Uterus (tissue), 4 donors: Measurements from ENCODE around the gene USP9X. TPM values are rescaled to one million over a fixed set of nuclear protein-coding genes. Genes with fewer than 3 reads are reported as not detected.

Experiments
- DNase-seq, 2 donors: peaks; one replicate each; pipeline ENCODE4 v3.0.0-alpha.2; 2019 to 2020
- H3K27ac ChIP-seq, 2 donors: fragments of 200-600 bp; sonication (generic); 1 replicate in 1 of 2; 2 replicates in 1 of 2; pipeline ENCODE4 v1.5.1; 2016 to 2018
- H3K27me3 ChIP-seq, 2 donors: fragments of 200-600 bp; sonication (generic); one replicate each; pipeline ENCODE4 v1.5.1; 2018 to 2019; ENCODE audit warnings: control low read depth in 1 of 2
- H3K36me3 ChIP-seq, 2 donors: fragments of 200-600 bp; sonication (generic); one replicate each; pipeline ENCODE4 v1.5.1; 2019; ENCODE audit warnings: control low read depth in 1 of 2
- H3K4me1 ChIP-seq, 2 donors: fragments of 200-600 bp; sonication (generic); one replicate each; pipeline ENCODE4 v1.5.1; 2018 to 2019; ENCODE audit warnings: control low read depth in 1 of 2
- H3K4me3 ChIP-seq, 2 donors: fragments of 200-600 bp; sonication (generic); 1 replicate in 1 of 2; 2 replicates in 1 of 2; pipeline ENCODE4 v1.5.1; 2018 to 2019; ENCODE audit warnings: mild to moderate bottlenecking in 1 of 2
- H3K9me3 ChIP-seq, 2 donors: fragments of 200-600 bp; sonication (generic); one replicate each; pipeline ENCODE4 v1.5.1; 2019; ENCODE audit warnings: control low read depth in 1 of 2
- POLR2A ChIP-seq, 2 donors: fragments of 450-650 bp; IDR thresholded peaks; one replicate each; pipeline ENCODE4 v1.6.1; 2016; ENCODE audit warnings: antibody characterized with exemption in 2 of 2, mild to moderate bottlenecking in 1 of 2, moderate library complexity in 1 of 2
- intact Hi-C: fragments of 100-400 bp; cut with DNase I; formaldehyde crosslinking; loops from one replicate; pipeline ENCODE4 v1.15.1; 2023; ENCODE audit warnings: low total_unique reads
- total RNA-seq, 4 donors: library from RNA; depleted of rRNA in 3 of 4; stranded (reverse); fragments of >200 nt in 3 of 4; gene quantifications; one replicate each; pipeline versions ENCODE4 v1.1.0 to v1.2.4, GENCODE V29; 2014 to 2023
- TF ChIP-seq, protein P1 (sequence below), 4 experiments: fragments of 200-600 bp in 2 of 4; fragments of 450-650 bp in 2 of 4; sonication (generic) in 2 of 4; IDR thresholded peaks; one replicate each; pipeline ENCODE4 v1.5.1; 2016 to 2019; ENCODE audit warnings: antibody characterized with exemption in 4 of 4, mild to moderate bottlenecking in 2 of 4, moderate library complexity in 1 of 4
- donor health status: DM: yes; HTN: yes; CAD: no.

USP9X gene, protein sequence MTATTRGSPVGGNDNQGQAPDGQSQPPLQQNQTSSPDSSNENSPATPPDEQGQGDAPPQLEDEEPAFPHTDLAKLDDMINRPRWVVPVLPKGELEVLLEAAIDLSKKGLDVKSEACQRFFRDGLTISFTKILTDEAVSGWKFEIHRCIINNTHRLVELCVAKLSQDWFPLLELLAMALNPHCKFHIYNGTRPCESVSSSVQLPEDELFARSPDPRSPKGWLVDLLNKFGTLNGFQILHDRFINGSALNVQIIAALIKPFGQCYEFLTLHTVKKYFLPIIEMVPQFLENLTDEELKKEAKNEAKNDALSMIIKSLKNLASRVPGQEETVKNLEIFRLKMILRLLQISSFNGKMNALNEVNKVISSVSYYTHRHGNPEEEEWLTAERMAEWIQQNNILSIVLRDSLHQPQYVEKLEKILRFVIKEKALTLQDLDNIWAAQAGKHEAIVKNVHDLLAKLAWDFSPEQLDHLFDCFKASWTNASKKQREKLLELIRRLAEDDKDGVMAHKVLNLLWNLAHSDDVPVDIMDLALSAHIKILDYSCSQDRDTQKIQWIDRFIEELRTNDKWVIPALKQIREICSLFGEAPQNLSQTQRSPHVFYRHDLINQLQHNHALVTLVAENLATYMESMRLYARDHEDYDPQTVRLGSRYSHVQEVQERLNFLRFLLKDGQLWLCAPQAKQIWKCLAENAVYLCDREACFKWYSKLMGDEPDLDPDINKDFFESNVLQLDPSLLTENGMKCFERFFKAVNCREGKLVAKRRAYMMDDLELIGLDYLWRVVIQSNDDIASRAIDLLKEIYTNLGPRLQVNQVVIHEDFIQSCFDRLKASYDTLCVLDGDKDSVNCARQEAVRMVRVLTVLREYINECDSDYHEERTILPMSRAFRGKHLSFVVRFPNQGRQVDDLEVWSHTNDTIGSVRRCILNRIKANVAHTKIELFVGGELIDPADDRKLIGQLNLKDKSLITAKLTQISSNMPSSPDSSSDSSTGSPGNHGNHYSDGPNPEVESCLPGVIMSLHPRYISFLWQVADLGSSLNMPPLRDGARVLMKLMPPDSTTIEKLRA (N-terminal part only)
- 100 to 1,000 TPM in 2 of 4 donors, 10 to 100 TPM in 2; 32.1 to 167 (median 78.7) TPM for total RNA-seq

DNA sequence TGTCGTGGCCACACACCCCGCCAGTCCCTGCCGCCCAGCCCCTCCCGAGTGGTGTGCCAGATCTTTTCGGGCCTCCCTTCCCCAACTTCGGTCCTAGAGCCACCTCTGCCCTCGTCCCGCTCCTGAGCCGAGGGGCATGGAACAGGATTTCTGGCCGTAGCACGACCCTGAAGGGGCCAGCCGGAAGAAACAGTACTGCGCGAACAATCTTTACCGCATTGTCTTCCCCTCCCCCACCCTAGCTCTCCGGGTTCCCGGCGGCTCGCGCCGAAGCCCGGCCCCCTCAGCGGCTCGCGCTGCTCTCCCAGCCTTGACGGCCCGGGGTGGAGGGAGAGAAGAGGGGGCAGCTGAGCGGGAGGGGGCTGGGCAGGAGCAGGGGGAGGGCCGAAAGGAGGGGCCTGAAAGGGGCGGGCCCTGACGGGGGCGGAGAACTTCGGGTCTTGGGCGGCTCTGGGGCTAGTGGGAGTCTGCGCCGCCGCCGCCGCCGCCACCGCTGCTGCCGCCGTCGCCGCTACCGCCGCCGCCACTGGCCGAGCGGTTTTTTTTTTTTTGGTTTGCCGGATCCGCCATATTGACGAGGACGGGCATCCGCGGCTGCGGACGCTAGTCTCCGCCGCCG is at the start of gene USP9X:
Gene USP9X, plus strand, starts transcription at position 553 of the 619 bp plus-strand sequence. CDS start 38,184 bp downstream, outside the sequence.
- intact Hi-C loops = no loop called here
- Histone ChIP-seq H3K9me3 (no peaks in the 10 kb centered on the region), H3K4me1 (no peaks in the 10 kb centered on the region), H3K27ac (peak within 1 kb of the TSS; percentile 94 to 100), H3K36me3 (no peaks in the 10 kb centered on the region), H3K4me3 (peak within 1 kb of the TSS; percentile 86 to 92), H3K27me3 (no peaks in the 10 kb centered on the region)
- TF ChIP-seq, protein P1, sequence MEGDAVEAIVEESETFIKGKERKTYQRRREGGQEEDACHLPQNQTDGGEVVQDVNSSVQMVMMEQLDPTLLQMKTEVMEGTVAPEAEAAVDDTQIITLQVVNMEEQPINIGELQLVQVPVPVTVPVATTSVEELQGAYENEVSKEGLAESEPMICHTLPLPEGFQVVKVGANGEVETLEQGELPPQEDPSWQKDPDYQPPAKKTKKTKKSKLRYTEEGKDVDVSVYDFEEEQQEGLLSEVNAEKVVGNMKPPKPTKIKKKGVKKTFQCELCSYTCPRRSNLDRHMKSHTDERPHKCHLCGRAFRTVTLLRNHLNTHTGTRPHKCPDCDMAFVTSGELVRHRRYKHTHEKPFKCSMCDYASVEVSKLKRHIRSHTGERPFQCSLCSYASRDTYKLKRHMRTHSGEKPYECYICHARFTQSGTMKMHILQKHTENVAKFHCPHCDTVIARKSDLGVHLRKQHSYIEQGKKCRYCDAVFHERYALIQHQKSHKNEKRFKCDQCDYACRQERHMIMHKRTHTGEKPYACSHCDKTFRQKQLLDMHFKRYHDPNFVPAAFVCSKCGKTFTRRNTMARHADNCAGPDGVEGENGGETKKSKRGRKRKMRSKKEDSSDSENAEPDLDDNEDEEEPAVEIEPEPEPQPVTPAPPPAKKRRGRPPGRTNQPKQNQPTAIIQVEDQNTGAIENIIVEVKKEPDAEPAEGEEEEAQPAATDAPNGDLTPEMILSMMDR (IDR thresholded peaks at IDR 0.05) = no peak
- peak; percentile 57 to 59 for TF ChIP-seq POLR2A (IDR thresholded peaks at IDR 0.05)
- DNase-seq = peak; percentile 93 to 95

DNA sequence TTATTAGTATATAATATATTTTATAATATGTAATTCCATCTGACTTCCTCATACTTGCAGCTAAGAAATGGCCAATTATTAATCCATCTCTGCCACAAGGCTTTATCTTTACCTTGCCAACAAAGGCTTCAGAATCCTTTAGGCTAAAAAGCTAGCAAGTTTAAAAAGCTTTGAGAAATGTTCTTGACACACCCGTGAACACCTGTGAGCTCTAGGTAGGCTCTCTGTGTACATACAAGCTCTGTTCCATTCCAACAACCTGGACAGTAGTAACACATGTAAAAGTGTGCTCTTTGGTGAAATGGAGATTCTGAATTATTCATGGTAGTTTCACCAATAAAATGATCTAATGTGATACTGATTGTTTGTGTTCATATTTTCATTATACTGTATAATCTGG is 49.7 kb upstream of the USP9X start:
- intact Hi-C loops = no loop called here
- Histone ChIP-seq H3K4me3 (no peak overlapping the region), H3K27ac (no peak overlapping the region), H3K9me3 (no peaks in the 10 kb centered on the region), H3K36me3 (no peaks in the 10 kb centered on the region), H3K27me3 (no peaks in the 10 kb centered on the region), H3K4me1 (no peaks in the 10 kb centered on the region)
- TF ChIP-seq, protein P1 (IDR thresholded peaks at IDR 0.05) = no peak
- no peak for TF ChIP-seq POLR2A (IDR thresholded peaks at IDR 0.05)
- no peak for DNase-seq

DNA sequence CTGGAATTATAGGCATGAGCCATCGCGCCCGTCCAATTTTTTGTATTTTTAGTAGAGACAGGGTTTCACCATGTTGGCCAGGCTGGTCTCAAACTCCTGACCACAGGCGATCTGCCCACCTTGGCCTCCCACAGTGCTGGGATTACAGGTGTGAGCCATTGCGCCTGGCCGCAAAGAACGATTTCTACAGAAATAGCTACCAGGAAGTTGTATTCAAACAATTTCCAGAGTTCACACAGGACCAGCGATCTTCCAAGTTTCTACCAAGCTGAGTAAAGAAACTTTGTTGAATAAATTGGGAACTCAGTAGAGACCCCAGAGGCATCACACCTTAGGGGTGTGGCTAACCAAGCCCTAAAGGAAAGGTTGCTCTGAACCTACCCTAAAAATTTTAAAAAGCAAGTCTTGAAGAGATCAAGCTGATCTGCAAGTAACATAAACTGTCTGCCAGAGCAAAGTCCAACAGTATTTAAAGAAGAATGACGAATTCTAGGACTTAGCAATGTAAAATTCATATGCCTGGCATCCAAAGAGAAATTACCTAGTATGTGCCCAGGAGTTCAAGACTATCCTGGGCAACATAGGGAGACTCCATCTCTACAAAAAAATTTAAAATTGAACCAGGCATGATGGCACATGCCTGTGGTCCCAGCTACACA is 48.4 kb upstream of the USP9X start:
- no peaks in the 10 kb centered on the region for H3K9me3 ChIP-seq
- no peak overlapping the region for H3K27ac ChIP-seq
- TF ChIP-seq POLR2A (IDR thresholded peaks at IDR 0.05) = no peak
- TF ChIP-seq, protein P1 (IDR thresholded peaks at IDR 0.05) = no peak
- intact Hi-C loops = no loop called here
- H3K4me1 ChIP-seq = no peaks in the 10 kb centered on the region
- H3K27me3 ChIP-seq = no peaks in the 10 kb centered on the region
- H3K4me3 ChIP-seq = no peak overlapping the region
- no peaks in the 10 kb centered on the region for H3K36me3 ChIP-seq
- no peak for DNase-seq

DNA sequence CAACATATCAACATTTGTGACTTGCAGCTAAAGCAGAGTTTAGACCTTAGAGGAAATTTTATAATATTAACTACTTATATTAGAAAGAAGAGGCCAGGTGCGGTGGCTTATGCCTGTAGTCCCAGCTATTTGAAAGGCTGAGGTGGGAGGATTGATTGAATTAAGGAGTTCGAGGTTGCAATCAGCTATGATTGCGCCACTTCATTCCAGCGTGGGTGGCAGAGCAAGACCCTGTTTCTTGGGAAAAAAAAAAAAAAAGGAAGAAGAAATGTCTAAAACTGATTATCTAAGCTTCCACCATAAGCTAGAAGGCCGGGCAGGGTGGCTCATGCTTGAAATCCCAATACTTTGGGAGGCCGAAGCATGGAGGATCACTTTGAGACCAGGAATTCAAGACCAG is 42.0 kb upstream of the USP9X start:
- no peaks in the 10 kb centered on the region for H3K36me3 ChIP-seq

More for the DNA sequence above, 42.0 kb upstream of the USP9X start:
- TF ChIP-seq, protein P1 (IDR thresholded peaks at IDR 0.05) = no peak
- no peak for TF ChIP-seq POLR2A (IDR thresholded peaks at IDR 0.05)
- Histone ChIP-seq H3K4me3 (no peak overlapping the region), H3K27me3 (peaks cover 0 to 6% of the 10 kb centered on the region in 2 donors), H3K9me3 (no peaks in the 10 kb centered on the region), H3K27ac (no peak overlapping the region), H3K4me1 (no peaks in the 10 kb centered on the region)
- no peak for DNase-seq
- intact Hi-C loops = no loop called here
